GM18517 (cell line): ENCODE data around the gene ERBIN.
"Not testable (repeated sequence)": the region's sequence is repeated elsewhere in the genome, so short reads cannot be mapped to it uniquely, and the experiment has no call there.

ENCODE experiments used
- ATAC-seq: cut with Tn5 transposase; IDR thresholded peaks from one replicate; pipeline ENCODE4 v1.9.1; 2021; ENCODE audit warnings: mild to moderate bottlenecking, moderate library complexity; ENCODE audit not compliant: unreplicated experiment

Gene ERBIN

GRCh38 chr5:65926276-65926783 is at the start of gene ERBIN:
Gene ERBIN (plus strand): TSS chr5:65926575. CDS start chr5:65992719, 66,144 bp downstream.
- peak; percentile 31 for ATAC-seq

DNA sequence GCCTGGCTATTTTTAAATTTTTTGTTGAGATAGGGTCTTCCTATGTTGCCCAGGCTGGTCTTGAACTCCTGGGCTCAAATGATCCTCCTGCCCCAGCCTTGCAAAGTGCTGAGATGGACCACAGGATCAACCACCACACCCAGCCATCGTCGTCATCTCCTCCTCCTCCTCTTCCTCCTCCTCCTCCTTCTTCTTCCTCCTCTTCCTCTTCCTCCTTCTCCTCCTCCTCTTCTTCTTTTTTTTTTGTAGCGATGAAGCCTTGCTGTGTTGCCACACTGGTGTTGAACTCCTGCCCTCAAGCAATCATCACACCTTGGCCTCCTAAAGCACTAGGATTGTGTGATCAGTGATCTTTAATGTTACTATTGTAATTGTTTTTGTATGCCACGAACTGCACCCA is 49.4 kb upstream of the ERBIN start:
- ATAC-seq, result no peak

DNA sequence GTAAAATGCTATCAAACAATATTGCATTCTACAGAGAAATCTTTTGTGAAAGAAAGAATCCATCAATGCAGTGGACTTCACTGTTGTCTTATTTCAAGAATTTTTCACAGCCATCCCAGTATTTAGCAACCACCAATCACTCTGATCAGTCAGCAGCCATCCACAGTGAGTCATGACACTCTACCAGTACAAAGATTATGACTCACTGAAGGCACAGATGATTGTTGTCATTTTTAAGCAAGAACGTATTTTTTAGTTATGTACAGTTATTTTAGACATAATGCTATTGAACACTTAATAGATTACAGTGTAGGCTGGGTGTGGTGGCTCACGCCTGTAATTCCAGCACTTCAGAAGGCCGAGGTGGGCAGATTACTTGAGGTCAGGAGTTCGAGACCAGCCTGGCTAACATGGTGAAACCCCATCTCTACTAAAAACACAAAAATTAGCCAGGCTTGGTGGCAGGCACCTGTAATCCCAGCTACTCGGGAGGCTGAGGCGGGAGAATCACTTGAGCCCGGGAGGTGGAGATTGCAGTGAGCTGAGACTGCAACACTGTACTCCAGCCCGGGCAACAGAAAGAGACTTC is 46.6 kb upstream of the ERBIN start:
- not testable (repeated sequence) for ATAC-seq

- ATAC-seq, result no peak
Observed at GRCh38 chr5:65880496-65881072, 45.8 kb upstream of the ERBIN start.

DNA sequence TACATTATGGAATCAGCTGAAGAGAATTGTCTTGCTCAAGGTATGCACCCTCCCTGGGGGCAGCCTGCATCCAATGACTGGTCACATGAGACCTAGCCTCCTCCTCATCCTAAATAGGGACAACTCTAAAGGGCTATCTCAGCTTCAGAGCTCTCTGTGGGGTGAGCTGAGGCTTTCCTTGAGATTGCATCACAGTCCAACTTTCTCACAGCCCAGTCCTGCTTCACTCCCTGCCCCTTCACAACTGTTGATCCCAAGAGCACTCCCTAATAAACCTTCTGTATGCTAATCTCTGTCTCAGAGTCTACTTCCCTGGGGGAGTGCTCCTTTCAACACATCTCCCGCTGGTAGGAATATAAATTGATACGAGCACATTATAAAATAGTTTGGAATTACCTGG is 44.1 kb upstream of the ERBIN start:
- ATAC-seq, result no peak

- ATAC-seq, result no peak
Observed at GRCh38 chr5:65883461-65883860, 42.9 kb upstream of the ERBIN start.

DNA sequence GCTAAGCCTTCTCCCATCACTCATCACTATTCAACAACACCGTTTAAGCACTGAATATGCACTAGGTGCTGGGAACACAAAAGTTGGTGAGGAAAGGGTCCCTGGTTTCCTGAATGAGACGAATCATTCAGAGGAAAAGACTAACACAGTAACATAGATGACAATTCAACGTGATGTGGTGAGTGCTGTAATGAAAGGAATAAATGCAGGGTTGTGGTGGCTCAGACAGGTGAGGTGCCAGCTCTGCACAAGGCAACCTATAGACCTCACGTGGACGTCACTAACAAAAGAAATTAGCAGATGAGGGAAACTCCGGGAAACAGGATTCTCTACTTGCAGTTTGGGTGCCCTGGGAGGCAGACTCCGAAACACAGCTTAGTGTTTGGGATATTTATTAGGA is 40.0 kb upstream of the ERBIN start:
- ATAC-seq, result no peak

DNA sequence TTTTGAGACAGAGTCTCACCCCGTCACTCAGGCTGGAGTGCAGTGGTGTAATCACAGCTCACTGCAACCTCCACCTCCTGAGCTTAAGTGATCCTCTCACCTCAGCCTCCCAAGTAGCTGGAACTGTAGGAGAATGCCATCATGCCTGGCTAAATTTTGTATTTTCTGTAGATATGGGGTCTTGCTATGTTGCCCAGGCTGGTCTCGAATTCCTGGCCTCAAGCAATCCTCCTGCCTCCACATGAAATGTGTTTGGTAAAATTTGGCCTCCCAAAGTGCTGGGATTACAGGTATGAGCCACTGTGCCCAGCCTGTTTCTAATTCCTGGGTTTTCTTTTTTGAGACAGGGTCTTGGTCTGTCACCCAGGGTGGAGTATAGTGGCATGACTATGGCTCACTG is 34.4 kb upstream of the ERBIN start:
- ATAC-seq, result not testable (repeated sequence)

- no peak for ATAC-seq
Observed at GRCh38 chr5:65892801-65893200, 33.6 kb upstream of the ERBIN start.

- no peak for ATAC-seq
Observed at GRCh38 chr5:65893749-65894430, 32.5 kb upstream of the ERBIN start.

DNA sequence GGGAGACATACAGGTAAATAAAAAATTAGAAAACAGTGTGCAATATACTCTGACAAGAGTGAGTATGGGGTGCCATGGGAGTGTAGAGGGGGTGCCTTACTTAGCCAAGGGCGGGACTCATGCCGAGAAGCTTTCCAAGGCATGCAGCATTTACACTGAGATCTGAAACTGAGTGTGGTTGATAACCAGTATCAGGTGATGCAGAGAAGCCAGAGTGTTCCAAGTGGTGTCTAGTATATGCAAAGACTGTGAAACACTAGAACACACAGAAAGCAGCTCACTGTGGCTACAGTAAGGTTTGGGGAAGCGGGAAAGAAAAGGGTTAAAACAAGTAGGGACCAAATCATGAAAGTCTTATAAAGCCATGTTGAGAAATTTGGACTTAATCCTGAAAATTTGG is 30.5 kb upstream of the ERBIN start:
- no peak for ATAC-seq

DNA sequence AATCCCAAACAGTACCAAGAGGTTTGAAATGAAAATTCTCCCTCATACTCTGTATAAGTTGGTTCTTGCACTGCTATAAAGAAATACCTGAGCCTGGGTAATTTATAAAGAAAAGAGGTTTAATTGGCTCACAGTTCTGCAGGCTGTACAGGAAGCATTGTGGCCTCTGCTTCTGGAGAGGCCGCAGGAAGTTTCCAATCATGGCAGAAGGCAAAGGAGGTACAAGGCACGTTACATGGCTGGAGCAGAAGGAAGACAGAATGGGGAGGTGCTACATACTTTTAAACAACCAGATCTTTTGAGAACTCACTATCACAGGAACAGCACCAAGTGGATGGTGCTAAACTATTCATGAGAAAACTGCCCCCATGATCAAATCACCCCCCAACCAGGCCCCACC is 25.6 kb upstream of the ERBIN start:
- ATAC-seq, result no peak

DNA sequence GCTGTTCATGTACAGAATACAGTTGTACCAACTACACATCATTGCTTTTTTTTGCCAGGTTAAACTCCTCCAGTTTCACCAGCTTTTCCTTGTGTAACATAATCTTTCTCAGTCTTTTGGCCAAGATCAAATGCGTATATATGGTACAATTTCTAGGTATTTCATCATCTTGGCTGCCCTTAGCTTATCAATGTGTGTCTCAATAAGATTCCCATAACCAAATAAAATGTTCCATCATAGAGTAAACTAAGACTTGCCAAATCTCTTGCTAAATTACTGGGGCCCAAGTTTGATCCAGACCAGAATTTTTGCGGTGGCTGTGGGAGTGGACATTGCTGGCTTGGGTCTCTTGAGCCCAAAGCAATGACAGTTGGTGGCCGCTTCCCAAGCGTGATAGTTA is 24.3 kb upstream of the ERBIN start:
- no peak for ATAC-seq

DNA sequence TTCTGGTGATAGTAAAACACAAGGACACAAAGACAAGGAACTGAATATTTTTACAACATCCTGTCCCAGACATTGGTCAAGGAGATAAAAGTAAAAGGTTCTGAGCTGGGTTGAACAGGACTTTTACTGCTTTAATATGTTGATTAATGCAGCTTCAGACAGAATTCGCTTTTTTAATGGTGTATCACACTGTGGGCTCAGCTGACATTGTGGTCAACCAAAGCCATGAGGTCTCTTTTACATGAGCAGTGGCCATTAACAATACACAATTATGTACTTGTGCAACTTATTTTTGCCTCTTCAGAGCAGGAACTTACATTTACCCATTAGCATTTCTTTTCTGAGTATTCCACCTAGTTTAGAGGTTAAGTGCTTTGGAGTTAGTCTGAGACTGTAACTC is 22.8 kb upstream of the ERBIN start:
- ATAC-seq, result no peak

- ATAC-seq, result no peak
Observed at GRCh38 chr5:65906256-65906655, 20.1 kb upstream of the ERBIN start.

- ATAC-seq, result no peak
Observed at GRCh38 chr5:65907135-65907534, 19.2 kb upstream of the ERBIN start.

DNA sequence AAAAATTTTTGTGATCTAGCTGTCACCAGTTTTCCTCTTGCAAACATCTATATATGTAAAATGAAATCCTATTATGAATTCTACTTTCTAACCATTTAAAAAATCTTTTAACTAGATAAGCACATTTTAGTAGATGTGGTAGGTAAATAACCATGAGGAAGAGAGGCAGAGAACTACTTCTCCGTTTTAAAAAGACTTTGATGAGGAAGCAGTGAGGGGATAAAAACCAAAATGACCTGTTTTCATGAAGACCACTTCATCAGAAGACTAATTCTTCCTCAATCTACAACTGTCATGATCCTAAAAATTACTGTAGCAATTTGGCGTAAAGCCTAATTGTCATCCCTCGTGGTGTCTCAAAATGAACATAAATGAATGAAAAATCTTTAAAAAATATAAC is 15.7 kb upstream of the ERBIN start:
- ATAC-seq, result no peak

- ATAC-seq, result no peak
Observed at GRCh38 chr5:65912311-65912710, 14.1 kb upstream of the ERBIN start.

GRCh38 chr5:65913519-65913918 is 12.9 kb upstream of the ERBIN start:
- no peak for ATAC-seq

- no peak for ATAC-seq
Observed at GRCh38 chr5:65914641-65915196, 11.7 kb upstream of the ERBIN start.

- ATAC-seq, result not testable (repeated sequence)
Observed at GRCh38 chr5:65915661-65916060, 10.7 kb upstream of the ERBIN start.

DNA sequence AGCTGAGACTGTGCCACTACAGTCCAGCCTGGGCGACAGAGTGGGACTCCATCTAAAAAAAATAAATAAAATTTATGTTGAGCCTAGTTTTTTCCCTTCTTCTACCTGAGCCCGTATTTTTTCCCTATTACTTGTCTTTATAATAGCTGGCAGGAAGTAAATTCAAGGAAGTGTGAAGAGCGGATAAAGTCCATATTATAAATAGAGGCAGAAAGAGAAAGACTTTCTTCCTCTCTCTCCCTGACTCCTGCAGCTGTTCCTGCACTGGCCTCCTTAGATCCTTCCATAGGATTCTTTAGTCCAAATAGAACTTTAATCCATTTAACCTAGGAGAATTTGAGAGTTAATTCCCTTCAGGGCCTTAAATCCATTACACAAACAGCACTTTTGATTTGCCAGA is 10.3 kb upstream of the ERBIN start:
- no peak for ATAC-seq
